K562 (cell line): ENCODE measurements around the gene ASGR2. TPM values are rescaled to one million over a fixed set of nuclear protein-coding genes. Genes with fewer than 3 reads are reported as not detected.

ENCODE experiments used
- ATAC-seq: fragments of 200-7000 bp; cut with Tn5 transposase; 3 replicates; pipeline ENCODE4 v1.9.1; 2020; ENCODE audit warnings: moderate library complexity
- BruUV-seq: library from RNA; stranded (reverse); fragments of 400-500 nt; replicated peaks from 2 replicates; lab custom pipeline; 2021; lab: Mats Ljungman, UMichigan
- CTCF ChIA-PET: fragments of 300-600 bp; formaldehyde crosslinking; extraction: SDS; loops from one replicate; lab custom pipeline; 2021; ENCODE audit warnings: low intra/inter-chr PET ratio; lab: Yijun Ruan, JAX
- POLR2A ChIA-PET: fragments of 300-600, 350-650 bp; sonication (Branson Sonifier 250); formaldehyde crosslinking; extraction: SDS; loops from one replicate; lab custom pipeline; 2021; ENCODE audit warnings: antibody characterized with exemption, inconsistent platforms; lab: Yijun Ruan, JAX
- DNase-seq, 4 experiments: peaks; one replicate each; pipeline versions ENCODE4 v3.0.0 to v3.0.0-alpha.2; 2011 to 2018; ENCODE audit warnings: low spot score in 3 of 4, mixed read lengths in 3 of 4; ENCODE audit errors: extremely low read depth in 1 of 4
- FAIRE-seq: peaks from 2 replicates; lab custom pipeline; 2011; peaks lifted over from hg19 to GRCh38; lab: Jason Lieb, UNC
- H2AFZ ChIP-seq: 2 replicates; pipeline ENCODE4 v1.6.0; 2011; ENCODE audit warnings: low read depth, low read length, control low read depth, inconsistent platforms
- H3K27ac ChIP-seq: fragments of 200-600 bp; 3 replicates; pipeline ENCODE4 v1.8.0; 2011; ENCODE audit warnings: low read depth, mild to moderate bottlenecking, control low read depth, inconsistent platforms, low read length, moderate library complexity, mixed read lengths; ENCODE audit errors: extremely low read depth
- H3K27me3 ChIP-seq, 2 experiments: fragments of 300-600 bp in 1 of 2; 2 replicates in 1 of 2; 3 replicates in 1 of 2; pipeline versions ENCODE4 v1.6.0 to v1.8.0; 2011; ENCODE audit warnings: inconsistent platforms in 2 of 2, low read length in 2 of 2, mild to moderate bottlenecking in 1 of 2, mixed read lengths in 1 of 2, moderate library complexity in 1 of 2; ENCODE audit not compliant: control insufficient read depth in 2 of 2, insufficient read depth in 2 of 2
- H3K36me3 ChIP-seq: fragments of 300-600 bp; 3 replicates; pipeline ENCODE4 v1.8.0; 2011; ENCODE audit warnings: mild to moderate bottlenecking, low read length, inconsistent platforms; ENCODE audit not compliant: control insufficient read depth, insufficient read depth
- H3K4me1 ChIP-seq, 2 experiments: fragments of 200-600 bp in 1 of 2; replicated peaks in 1 of 2; 2 replicates in 1 of 2; 3 replicates in 1 of 2; pipeline versions ENCODE4 v1.5.1 to v1.8.0; 2011; ENCODE audit warnings: inconsistent platforms in 2 of 2, low read length in 2 of 2, mild to moderate bottlenecking in 1 of 2, mixed read lengths in 1 of 2, moderate library complexity in 1 of 2; ENCODE audit not compliant: control insufficient read depth in 2 of 2, insufficient read depth in 2 of 2
- H3K4me2 ChIP-seq: 2 replicates; pipeline ENCODE4 v1.6.1; 2011; ENCODE audit warnings: low read length, control low read depth, inconsistent platforms, mixed read lengths; ENCODE audit not compliant: insufficient read depth
- H3K4me3 ChIP-seq: fragments of 200-600 bp; sonication (generic), shearing (Covaris generic); 2 replicates; pipeline ENCODE4 v1.5.1; 2016; ENCODE audit warnings: control low read depth, inconsistent platforms
- H3K79me2 ChIP-seq: fragments of 200-600 bp; 3 replicates; pipeline ENCODE4 v1.8.0; 2011; ENCODE audit warnings: low read length, inconsistent platforms; ENCODE audit not compliant: control insufficient read depth, insufficient read depth
- H3K9ac ChIP-seq, 2 experiments: 2 replicates each; pipeline versions ENCODE4 v1.6.0 to v1.6.1; 2011; ENCODE audit warnings: low read depth in 2 of 2, low read length in 2 of 2, control low read depth in 1 of 2, inconsistent platforms in 1 of 2, mild to moderate bottlenecking in 1 of 2, mixed read lengths in 1 of 2; ENCODE audit not compliant: insufficient read depth in 1 of 2
- H3K9me1 ChIP-seq: one replicate; pipeline ENCODE4 v1.6.0; 2011; ENCODE audit warnings: inconsistent platforms, mild to moderate bottlenecking, low read length, moderate library complexity; ENCODE audit not compliant: control insufficient read depth, insufficient read depth
- H3K9me3 ChIP-seq: replicated peaks from 2 replicates; pipeline ENCODE4 v1.5.1; 2011; ENCODE audit warnings: low read depth, low read length, inconsistent platforms; ENCODE audit not compliant: control insufficient read depth, insufficient read depth
- H4K20me1 ChIP-seq: replicated peaks from 2 replicates; pipeline ENCODE4 v1.6.1; 2011; ENCODE audit warnings: low read length, inconsistent platforms, mixed read lengths; ENCODE audit not compliant: control insufficient read depth, insufficient read depth
- ARID3B ChIP-seq: fragments of 250-450 bp; sonication (Bioruptor Pico); IDR thresholded peaks from 2 replicates; pipeline ENCODE4 v1.4.0; 2020; ENCODE audit warnings: borderline replicate concordance
- NFIC ChIP-seq: fragments of 450-650 bp; IDR thresholded peaks from 2 replicates; pipeline ENCODE4 v1.6.1; 2017; ENCODE audit warnings: mild to moderate bottlenecking, inconsistent platforms
- SPI1 ChIP-seq: IDR thresholded peaks from 2 replicates; pipeline ENCODE4 v1.6.1; 2011; ENCODE audit warnings: low read depth, low read length, control low read depth, borderline replicate concordance
- WGBS: fragments of 100-300 bp; shearing (Covaris generic); methylation state at CpG from one replicate; pipeline ENCODE4 v1.1.6; 2016; ENCODE audit warnings: low coverage, mixed read lengths; ENCODE audit not compliant: insufficient coverage; ENCODE audit errors: missing lambda C conversion rate; 5-methylcytosine and 5-hydroxymethylcytosine counted together
- in situ Hi-C: fragments of 300-500 bp; cut with MboI; formaldehyde crosslinking; loops from 4 replicates; pipeline ENCODE4 v1.15.0; 2018; ENCODE audit warnings: inconsistent platforms, mixed read lengths
- intact Hi-C: fragments of 100-400 bp; cut with micrococcal nuclease; formaldehyde crosslinking; loops from 2 replicates; pipeline ENCODE4 v1.14.2; 2022
- polyA plus RNA-seq, 8 experiments: library from polyadenylated mRNA; depleted of rRNA in 4 of 8; stranded (reverse) in 5 of 8; unstranded in 3 of 8; fragments of >200 nt; fragmentation: Nextera tagmentation in 2 of 8; fragmentation: Illumina TruSeq in 1 of 8; extraction: Ambion mirVana in 2 of 8; extraction: Trizol in 1 of 8; gene quantifications; 2 replicates each; pipeline versions ENCODE4 v1.2.1 to v1.2.3, GENCODE V29; 2011 to 2014; ENCODE audit warnings: inconsistent platforms in 1 of 8, missing spikeins in 1 of 8
- total RNA-seq, 7 experiments: library from RNA; depleted of rRNA in 6 of 7; stranded (reverse); fragments of >200 nt in 6 of 7; fragmentation: Illumina TruSeq in 2 of 7; extraction: Trizol in 2 of 7; gene quantifications; 2 replicates each; pipeline versions ENCODE4 v1.2.1 to v1.2.3, GENCODE V29; 2011 to 2021; ENCODE audit warnings: low replicate concordance in 1 of 7

Gene ASGR2
- total and polyA plus RNA-seq, 9 of the 15 experiments (the other 6 are each of a cell fraction or from before 2014, with no cell fraction given), result not detected

GRCh38 chr17:7114875-7115614, 423 bp upstream of the ASGR2 start:
- intact Hi-C loops, result no loop called here
- H3K4me1 ChIP-seq, result no peaks in the 10 kb centered on the region; a peak in 1 of 5 replicates
- H3K27me3 ChIP-seq, result peaks cover 8 to 30% of the 10 kb centered on the region in 2 experiments
- no peak overlapping the region for H3K4me3 ChIP-seq
- no peaks in the 10 kb centered on the region for H3K79me2 ChIP-seq
- H3K9me1 ChIP-seq, result no peaks in the 10 kb centered on the region
- no peak for TF ChIP-seq SPI1
- TF ChIP-seq ARID3B (CRISPR knock-in tag), result no peak
- TF ChIP-seq NFIC, result no peak
- TF ChIP-seq, all 486 proteins: peak for 0
- no peak for ATAC-seq
- H3K27ac ChIP-seq, result no peak overlapping the region
- H3K9ac ChIP-seq, result no peak overlapping the region
- POLR2A ChIA-PET, result interaction anchor here (0.6 kb wide), 1 partner anchor 598 kb away, joined by 3 read pairs; no protein-coding TSS in a partner anchor
- H4K20me1 ChIP-seq, result no peaks in the 10 kb centered on the region
- 5% methylated on average over 8 of the region's 19 CpGs for WGBS
- H3K4me2 ChIP-seq, result no peak overlapping the region
- DNase-seq, result no peak
- no peaks in the 10 kb centered on the region for H3K9me3 ChIP-seq
- no peaks in the 10 kb centered on the region for H3K36me3 ChIP-seq
- no peak for FAIRE-seq
- no TSS peak for BruUV-seq
- no peak overlapping the region for H2AFZ ChIP-seq
- in situ Hi-C loops, result no loop called here
- CTCF ChIA-PET, result no interaction called here
